ENCODE results near the gene DELE1. TPM values are rescaled to one million over a fixed set of nuclear protein-coding genes. Genes with fewer than 3 reads are reported as not detected.
A peak's percentile ranks its signal among the peaks of the same experiment; 100 is the strongest.
"Not testable (repeated sequence)": the region's sequence is repeated elsewhere in the genome, so short reads cannot be mapped to it uniquely, and the experiment has no call there.

The DELE1 gene
- total RNA-seq, 1 donor from 2014 or later, result 93.5 TPM

DNA sequence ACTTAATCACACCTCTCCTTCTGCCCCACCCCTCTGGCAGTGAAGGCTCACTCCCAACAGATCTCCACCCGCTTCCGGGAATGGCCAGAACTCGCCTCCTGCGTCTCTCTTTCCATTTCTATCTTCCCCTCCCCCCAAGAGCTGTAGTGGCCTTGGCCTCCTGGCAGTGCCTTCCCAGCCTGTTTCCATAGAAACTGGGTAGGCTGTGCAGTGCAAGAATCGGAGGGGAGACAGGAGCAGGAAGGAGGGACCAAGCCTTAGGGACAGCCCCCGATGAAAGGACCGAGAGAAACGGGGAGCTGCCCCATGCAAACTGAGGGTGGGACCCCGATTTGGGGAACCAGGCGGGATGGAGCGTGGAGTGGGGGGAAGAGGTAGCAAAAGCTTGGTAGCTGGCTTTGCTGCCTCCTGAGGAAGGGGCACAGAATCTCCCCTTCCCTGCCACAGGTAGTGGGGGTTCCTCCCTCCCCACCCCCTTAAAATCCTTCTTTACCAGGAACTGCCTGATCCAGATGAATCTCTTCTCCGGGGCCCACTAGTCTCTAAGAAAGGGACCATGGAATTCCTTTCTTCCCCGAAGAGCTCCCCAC is 41.0 kb upstream of the DELE1 start:
- Mint-ChIP-seq H3K9me3 (no peaks in the 10 kb centered on the region), H3K27me3 (ENCODE audit: low read depth) (peaks cover 25% of the 10 kb centered on the region), H3K36me3 (ENCODE audit: low read depth) (no peaks in the 10 kb centered on the region), H3K27ac (ENCODE audit: unreplicated experiment) (peak overlapping the region; percentile 32), H3K4me1 (peaks cover 62% of the 10 kb centered on the region), H3K4me3 (peak overlapping the region; percentile 91)
- peak; percentile 57 for DNase-seq (ENCODE audit: low read depth, low spot score)
- TF ChIP-seq CTCF (conservative IDR thresholded peaks at IDR 0.05), result no peak

DNA sequence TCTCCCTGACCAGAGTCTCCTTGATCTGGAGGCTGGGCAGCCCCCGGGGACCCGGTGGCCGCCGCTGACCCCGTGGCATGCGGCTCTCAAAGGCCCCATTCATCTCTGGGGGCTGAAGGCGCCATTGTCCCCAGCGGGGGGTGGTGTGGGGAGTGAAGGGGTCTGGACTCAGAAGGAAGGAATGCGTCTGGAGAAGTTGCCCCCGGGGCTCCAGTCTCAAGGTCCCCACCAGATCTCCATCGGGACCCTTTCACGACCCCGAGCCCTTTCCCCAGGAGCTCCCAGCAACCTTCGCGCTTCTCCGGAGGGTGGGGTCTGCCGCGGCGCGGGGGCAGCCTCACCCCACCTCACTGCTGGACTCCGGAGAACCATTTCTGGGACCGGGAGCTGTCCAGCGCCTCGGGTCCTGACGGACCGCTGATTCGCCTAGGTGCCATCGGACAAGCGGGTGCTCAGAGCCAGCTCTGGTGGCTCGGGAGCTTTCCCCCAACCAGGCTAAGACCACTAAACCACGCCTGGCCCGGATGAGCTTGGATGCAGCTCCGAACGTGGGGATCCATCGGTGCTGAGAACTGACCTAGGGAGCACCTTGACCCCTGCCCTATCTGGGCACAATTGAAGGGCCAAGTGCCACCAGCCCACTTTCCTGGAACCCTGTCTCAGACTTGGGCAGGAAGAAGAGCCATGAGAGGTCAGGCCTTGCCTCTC is 40.3 kb upstream of the DELE1 start:
- Mint-ChIP-seq H3K9me3 (no peaks in the 10 kb centered on the region), H3K4me3 (peak overlapping the region; percentile 91), H3K27ac (ENCODE audit: unreplicated experiment) (peak overlapping the region; percentile 32), H3K4me1 (peaks cover 61% of the 10 kb centered on the region), H3K27me3 (ENCODE audit: low read depth) (peaks cover 23% of the 10 kb centered on the region), H3K36me3 (ENCODE audit: low read depth) (no peaks in the 10 kb centered on the region)
- peak; percentile 79 for DNase-seq (ENCODE audit: low read depth, low spot score)
- TF ChIP-seq CTCF (conservative IDR thresholded peaks at IDR 0.05), result no peak

GRCh38 chr5:141883892-141884318 is 39.8 kb upstream of the DELE1 start:
- Mint-ChIP-seq H3K4me3 (peak overlapping the region; percentile 91), H3K36me3 (ENCODE audit: low read depth) (no peaks in the 10 kb centered on the region), H3K9me3 (no peaks in the 10 kb centered on the region), H3K27ac (ENCODE audit: unreplicated experiment) (no peak overlapping the region), H3K4me1 (peaks cover 61% of the 10 kb centered on the region), H3K27me3 (ENCODE audit: low read depth) (peaks cover 23% of the 10 kb centered on the region)
- TF ChIP-seq CTCF (conservative IDR thresholded peaks at IDR 0.05), result no peak
- DNase-seq (ENCODE audit: low read depth, low spot score), result no peak

GRCh38 chr5:141889282-141889871 is 34.3 kb upstream of the DELE1 start:
- H3K4me3 Mint-ChIP-seq, result no peak overlapping the region
- no peaks in the 10 kb centered on the region for H3K36me3 Mint-ChIP-seq (ENCODE audit: low read depth)
- peaks cover 5% of the 10 kb centered on the region for H3K27me3 Mint-ChIP-seq (ENCODE audit: low read depth)
- H3K9me3 Mint-ChIP-seq, result no peaks in the 10 kb centered on the region
- H3K4me1 Mint-ChIP-seq, result peaks cover 19% of the 10 kb centered on the region
- no peak for DNase-seq (ENCODE audit: low read depth, low spot score)
- no peak for TF ChIP-seq CTCF (conservative IDR thresholded peaks at IDR 0.05)
- H3K27ac Mint-ChIP-seq (ENCODE audit: unreplicated experiment), result no peak overlapping the region

DNA sequence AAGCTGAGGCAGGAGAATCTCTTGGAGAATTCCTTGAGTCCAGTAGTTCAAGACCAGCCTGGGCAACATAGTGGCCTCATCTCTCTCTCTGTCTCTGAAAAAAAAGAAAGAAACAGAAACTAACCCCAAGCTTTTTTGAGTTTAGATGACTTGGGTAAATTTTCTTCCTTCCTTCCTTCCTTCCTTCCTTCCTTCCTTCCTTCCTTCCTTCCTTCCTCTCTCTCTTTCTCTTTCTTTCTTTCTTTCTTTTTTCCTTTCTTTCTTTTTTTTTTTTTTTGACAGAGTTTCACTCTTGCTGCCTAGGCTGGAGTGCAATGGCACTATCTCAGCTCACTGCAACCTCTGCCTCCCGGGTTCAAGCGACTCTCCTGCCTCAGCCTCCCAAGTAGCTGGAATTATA is 33.2 kb upstream of the DELE1 start:
- not testable (repeated sequence) for H3K4me1 Mint-ChIP-seq; H3K9me3 Mint-ChIP-seq; H3K27me3 Mint-ChIP-seq (ENCODE audit: low read depth); H3K27ac Mint-ChIP-seq (ENCODE audit: unreplicated experiment); DNase-seq (ENCODE audit: low read depth, low spot score); H3K4me3 Mint-ChIP-seq; H3K36me3 Mint-ChIP-seq (ENCODE audit: low read depth)

DNA sequence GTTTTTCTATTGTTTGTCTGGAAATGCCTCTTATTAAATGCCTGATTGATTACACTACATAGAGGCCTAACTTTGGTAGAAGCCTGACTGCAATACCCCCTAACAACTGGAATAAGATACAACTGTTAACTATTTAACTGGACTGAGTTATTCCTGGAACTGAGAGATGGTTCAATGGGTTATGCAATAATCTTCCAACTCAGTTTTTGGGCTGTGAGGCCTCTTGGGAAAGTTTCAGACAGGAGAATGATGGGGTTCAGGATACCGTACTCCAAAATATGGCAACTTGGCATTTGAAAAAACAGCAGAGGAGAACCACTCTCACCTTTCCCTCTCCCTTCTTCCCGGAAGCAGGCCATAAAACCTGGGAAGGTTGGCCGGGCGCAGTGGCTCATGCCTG is 26.2 kb upstream of the DELE1 start:
- Mint-ChIP-seq H3K27ac (ENCODE audit: unreplicated experiment) (no peak overlapping the region), H3K27me3 (ENCODE audit: low read depth) (no peaks in the 10 kb centered on the region), H3K4me1 (no peaks in the 10 kb centered on the region), H3K36me3 (ENCODE audit: low read depth) (no peaks in the 10 kb centered on the region), H3K4me3 (no peak overlapping the region), H3K9me3 (no peaks in the 10 kb centered on the region)
- no peak for TF ChIP-seq CTCF (conservative IDR thresholded peaks at IDR 0.05)
- DNase-seq (ENCODE audit: low read depth, low spot score), result no peak
